Right ventricle myocardium inferior (tissue), 1 donor: Measurements from ENCODE around the gene IRF9. TPM values are rescaled to one million over a fixed set of nuclear protein-coding genes. Genes with fewer than 3 reads are reported as not detected.

Experiments
- ATAC-seq: fragments of 200-7000 bp; cut with Tn5 transposase; one replicate; pipeline ENCODE4 v1.9.1; 2020; ENCODE audit warnings: mild to moderate bottlenecking, moderate library complexity
- DNase-seq: peaks from one replicate; pipeline ENCODE4 v3.0.0; 2021; ENCODE audit errors: missing footprints
- intact Hi-C: fragments of 100-400 bp; cut with DNase I; formaldehyde crosslinking; loops from one replicate; pipeline ENCODE4 v1.11.0; 2022
- total RNA-seq: library from RNA; stranded (reverse); fragmentation: NEBNext Ultra II Directional; extraction: Animal tissue kit (Norgen Biotek cat#: 25700); gene quantifications from one replicate; pipeline ENCODE4 v1.2.1, GENCODE V29; 2021
- donor health status: DM: no; HTN: yes; CAD: no; lungs with severe emphysema.

IRF9 gene
- total RNA-seq, 1 donor from 2014 or later: 30.5 TPM

DNA sequence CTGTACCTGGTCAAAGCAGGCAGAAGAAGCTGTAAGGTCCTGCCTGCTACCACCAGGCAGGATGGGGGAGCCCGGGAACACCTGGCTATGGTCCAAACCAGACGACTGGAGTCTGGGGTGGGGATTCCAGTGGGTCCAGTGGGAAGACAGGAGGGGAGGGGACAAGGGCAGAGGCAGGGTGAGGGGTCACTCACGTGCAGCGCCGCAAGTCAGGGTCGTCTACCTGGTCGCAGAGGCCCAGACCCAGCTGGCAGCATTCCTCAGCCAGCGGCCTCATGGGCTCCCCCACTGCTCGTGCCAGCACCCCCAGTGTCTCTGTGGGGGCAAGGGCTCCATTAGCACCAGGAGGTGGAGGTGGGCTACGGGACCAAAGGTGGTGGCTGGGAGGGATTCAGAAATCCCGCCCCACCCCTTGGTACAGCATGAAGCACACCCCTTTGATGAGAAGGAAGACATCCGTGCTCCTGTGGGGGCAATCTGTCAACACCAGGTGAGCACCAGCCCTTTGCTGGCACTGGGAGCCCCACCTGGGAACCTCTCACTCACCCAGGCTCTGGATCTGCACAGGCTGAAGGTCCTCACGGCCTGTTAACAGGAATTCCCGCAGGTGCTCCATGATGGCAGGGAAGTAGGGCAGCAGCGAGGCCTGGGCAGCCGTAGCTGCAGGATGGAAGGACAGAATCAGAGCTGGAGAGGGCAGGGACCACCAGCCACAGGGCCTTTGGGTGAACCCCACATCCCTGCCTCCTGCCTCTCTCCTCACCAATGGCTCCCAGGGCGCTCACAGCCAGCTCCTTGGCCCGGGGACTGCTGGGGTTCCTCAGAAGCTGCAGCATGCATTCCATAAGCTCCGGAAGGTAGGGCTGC lies 23.3 kb downstream of the IRF9 start:
- ATAC-seq (no peak), DNase-seq (peak; percentile 44)
- intact Hi-C loops: no loop called here

- no peak for DNase-seq
- intact Hi-C loops: loop anchor here (5.0 kb wide), 2 partner anchors 38 to 112 kb away; partner anchors contain the start of genes DHRS1, NOP9, PSME2 and RNF31
- no peak for ATAC-seq
These were observed 24.0 kb downstream of the IRF9 start for GRCh38 chr14:24185026-24185425.

DNA sequence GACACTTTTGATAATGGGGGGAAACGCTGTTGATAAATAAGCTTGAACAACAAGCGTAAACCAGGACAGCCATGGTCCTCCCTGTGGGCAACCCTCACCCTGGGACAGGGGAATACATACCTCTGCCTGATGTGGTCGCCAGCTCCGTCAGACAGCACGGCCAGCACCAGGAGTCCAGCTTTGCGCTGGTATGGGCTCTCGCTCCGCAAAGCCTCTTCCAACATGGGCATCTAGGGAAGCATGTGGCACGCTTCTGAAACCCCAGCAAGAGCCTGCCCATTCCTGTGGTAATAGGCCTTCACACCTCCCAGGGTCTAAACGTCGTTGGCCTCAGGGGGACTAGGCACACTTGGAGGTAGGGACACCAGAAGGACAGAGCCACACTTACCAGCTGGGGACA lies 24.7 kb downstream of the IRF9 start:
- ATAC-seq (no peak), DNase-seq (peak; percentile 55)

GRCh38 chr14:24186831-24187538 lies 25.9 kb downstream of the IRF9 start:
- no peak for DNase-seq
- intact Hi-C loops: loop anchor here (5.0 kb wide), 2 partner anchors 40 to 110 kb away; partner anchors contain the start of genes DHRS1, NOP9, PSME2 and RNF31
- ATAC-seq: no peak

More for the DNA sequence above, 24.7 kb downstream of the IRF9 start:
- intact Hi-C loops: loop anchor here (5.0 kb wide), 2 partner anchors 38 to 112 kb away; partner anchors contain the start of genes DHRS1, NOP9, PSME2 and RNF31

- intact Hi-C loops: loop anchor here (5.0 kb wide), 2 partner anchors 40 to 110 kb away; partner anchors contain the start of genes DHRS1, NOP9, PSME2 and RNF31
- DNase-seq: peak; percentile 57
- no peak for ATAC-seq
These were observed 26.5 kb downstream of the IRF9 start for GRCh38 chr14:24187539-24187915.

GRCh38 chr14:24188251-24189058 lies 27.4 kb downstream of the IRF9 start, which contains the start of gene IPO4:
IPO4 (minus strand) TSS chr14:24188816; CDS start chr14:24188787, 29 bp downstream.
- ATAC-seq (peak; percentile 96), DNase-seq (peak; percentile 95)
- intact Hi-C loops: loop anchor here (2.0 to 5.0 kb wide), 3 partner anchors 41 to 109 kb away; partner anchors contain the start of genes DHRS1, NOP9, PSME2 and RNF31

DNA sequence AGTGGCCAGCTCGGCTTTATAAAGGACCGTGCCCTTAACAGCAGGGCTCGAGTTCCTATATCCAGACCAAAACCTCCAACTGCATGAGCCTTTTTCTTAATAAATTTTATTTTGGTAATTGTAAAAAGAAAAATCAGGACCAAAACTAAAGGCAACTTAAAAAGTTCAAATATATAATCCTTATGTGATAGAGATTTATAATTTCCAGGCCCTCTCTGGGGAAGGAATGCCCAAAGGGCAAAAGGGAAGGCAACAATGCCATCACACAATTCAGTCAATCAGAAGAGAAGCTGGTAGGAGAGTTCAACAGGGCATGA lies 28.0 kb downstream of the IRF9 start:
- DNase-seq (no peak), ATAC-seq (no peak)
- intact Hi-C loops: loop anchor here (2.0 to 5.0 kb wide), 3 partner anchors 42 to 108 kb away; partner anchors contain the start of genes DHRS1, NOP9, PSME2 and RNF31

DNA sequence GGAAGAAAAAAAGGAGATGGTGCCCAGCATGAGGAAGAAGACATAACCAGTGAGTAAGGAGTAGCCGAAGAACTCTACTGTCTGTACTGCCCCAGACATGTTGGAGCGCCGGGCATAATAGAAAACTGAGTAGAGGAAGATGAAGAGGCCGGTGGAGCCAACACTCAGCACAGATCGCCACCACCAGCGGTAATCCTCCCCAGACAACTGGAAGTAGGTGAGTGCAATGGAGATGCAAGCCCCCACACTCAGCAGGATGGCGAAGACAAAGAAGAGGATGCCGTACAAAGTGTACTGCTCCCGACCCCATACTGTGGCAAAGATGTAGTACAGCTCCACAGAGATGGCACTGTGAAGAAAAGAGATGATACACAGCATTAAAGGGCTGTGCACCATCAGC lies 28.4 kb downstream of the IRF9 start:
- intact Hi-C loops: loop anchor here (2.0 to 5.0 kb wide), 3 partner anchors 42 to 108 kb away; partner anchors contain the start of genes DHRS1, NOP9, PSME2 and RNF31
- DNase-seq (no peak), ATAC-seq (no peak)

DNA sequence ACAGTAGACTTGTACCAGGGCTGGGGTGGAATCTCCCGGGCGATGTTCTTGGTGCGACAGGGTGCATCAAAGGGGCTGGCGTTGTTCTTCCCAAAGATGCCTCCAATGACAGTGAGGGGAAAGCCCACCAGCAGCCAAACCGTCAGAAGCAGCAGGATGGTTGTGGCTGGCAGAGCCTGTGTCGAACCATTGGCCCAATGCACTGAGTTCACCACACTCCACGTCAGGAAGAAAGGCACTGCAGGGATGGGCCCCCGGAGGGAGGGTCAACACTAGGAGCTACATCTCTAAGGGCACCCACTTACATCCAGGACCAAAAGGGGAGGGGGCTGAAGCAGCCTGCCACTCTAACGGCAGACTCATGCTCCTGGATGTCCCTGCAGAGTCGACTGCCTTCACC lies 29.4 kb downstream of the IRF9 start:
- intact Hi-C loops: no loop called here
- ATAC-seq (no peak), DNase-seq (no peak)

- peak; percentile 32 for DNase-seq
- ATAC-seq: no peak
- intact Hi-C loops: no loop called here
These were observed 31.9 kb downstream of the IRF9 start for GRCh38 chr14:24192933-24193332.

GRCh38 chr14:24194186-24194872 lies 33.3 kb downstream of the IRF9 start:
- no peak for ATAC-seq
- intact Hi-C loops: no loop called here
- DNase-seq: no peak

DNA sequence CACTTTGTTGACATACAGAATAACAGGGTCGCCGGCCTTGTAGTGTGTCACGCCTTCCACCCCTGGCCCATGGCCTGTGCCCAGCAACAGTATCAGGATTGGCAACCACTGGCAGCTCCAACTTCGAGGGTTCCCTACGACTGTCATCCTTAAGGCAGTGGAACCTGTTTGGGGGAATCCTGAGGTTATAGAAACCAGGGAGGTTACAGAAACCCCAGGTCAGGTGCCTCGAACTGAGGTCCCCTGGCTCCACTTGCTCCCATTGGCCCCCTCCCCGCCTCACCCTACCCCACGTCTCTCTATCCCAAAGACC lies 33.8 kb downstream of the IRF9 start:
- intact Hi-C loops: no loop called here
- DNase-seq: peak; percentile 69
- ATAC-seq: no peak

DNA sequence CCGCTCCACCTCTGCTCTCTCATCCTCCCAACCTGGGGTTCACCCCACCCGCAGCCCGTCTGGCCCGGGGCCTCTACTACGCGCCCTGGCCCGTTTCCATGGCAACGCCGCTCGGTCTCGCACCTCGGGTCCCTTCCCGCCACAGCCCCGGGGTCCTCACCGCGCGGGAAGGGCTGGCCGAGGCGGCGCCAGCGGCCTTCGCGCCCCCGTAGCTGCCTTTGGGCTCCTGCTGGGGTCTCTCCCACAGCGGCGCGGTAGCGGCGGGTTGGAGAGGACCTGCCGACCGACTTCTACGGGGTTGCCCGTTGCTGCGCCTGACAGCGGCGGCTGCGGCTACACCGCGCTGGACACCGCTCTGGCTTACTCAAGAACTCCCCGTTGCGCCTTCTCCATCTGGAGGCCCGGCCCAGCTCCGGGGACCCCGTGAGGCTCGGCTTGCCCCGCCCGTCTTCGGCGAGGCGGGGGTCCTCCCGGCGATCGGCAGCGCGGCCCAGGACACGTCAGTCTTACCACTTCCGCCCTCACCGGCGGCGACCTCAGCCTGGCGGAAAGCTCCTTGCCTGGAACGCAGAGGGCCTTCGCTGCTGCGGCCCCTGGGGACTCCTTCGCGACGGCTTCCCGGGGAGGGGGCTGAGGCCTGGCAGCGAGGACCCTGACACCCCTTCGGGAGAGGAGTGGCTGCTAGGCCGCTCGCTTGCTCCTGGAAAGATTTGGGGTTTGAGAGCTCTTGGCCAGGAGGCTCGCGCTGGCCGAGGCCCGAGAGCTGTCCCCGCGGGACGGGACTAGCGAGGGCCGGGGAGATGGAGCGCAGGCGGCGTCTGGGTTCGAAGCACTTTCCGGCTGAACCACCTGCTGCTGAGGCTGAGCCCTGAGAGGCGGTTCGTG lies 34.4 kb downstream of the IRF9 start, which contains the start of gene TM9SF1:
TM9SF1 (minus strand) TSS at position 256 of the 885 bp plus-strand sequence. CDS start 422 bp downstream, outside the sequence.
- intact Hi-C loops: no loop called here
- DNase-seq: peak; percentile 95
- peak; percentile 95 for ATAC-seq

- ATAC-seq: peak; percentile 26
These were observed 35.3 kb downstream of the IRF9 start for GRCh38 chr14:24196071-24197055.

GRCh38 chr14:24197056-24197450 lies 36.0 kb downstream of the IRF9 start:
- intact Hi-C loops: no loop called here
- ATAC-seq (no peak), DNase-seq (no peak)

More at GRCh38 chr14:24196071-24197055, 35.3 kb downstream of the IRF9 start:
- intact Hi-C loops: no loop called here
- peak; percentile 34 for DNase-seq
